Right lobe of liver (tissue), 6 donors: ENCODE data around the gene DNMT3A. TPM values are rescaled to one million over a fixed set of nuclear protein-coding genes. Genes with fewer than 3 reads are reported as not detected.

ENCODE experiments used
- ATAC-seq, 4 donors: fragments of 200-7000 bp; cut with Tn5 transposase; one replicate each; pipeline ENCODE4 v1.9.1; 2020; ENCODE audit warnings: mild to moderate bottlenecking in 4 of 4, moderate library complexity in 4 of 4
- DNase-seq, 3 donors: peaks; one replicate each; pipeline ENCODE4 v3.0.0-alpha.2; 2020
- H3K27ac ChIP-seq, 3 donors: fragments of 200-600 bp; one replicate each; pipeline ENCODE4 v1.8.0; 2022
- H3K27me3 ChIP-seq, 2 donors: fragments of 200-600 bp; one replicate each; pipeline ENCODE4 v1.8.0; 2022
- H3K36me3 ChIP-seq, 4 donors: fragments of 200-600 bp; sonication (generic) in 1 of 4; one replicate each; pipeline versions ENCODE4 v1.5.1 to v1.8.0; 2017 to 2022; ENCODE audit warnings: control low read depth in 1 of 4
- H3K4me1 ChIP-seq, 4 donors: fragments of 200-600 bp; sonication (generic) in 1 of 4; one replicate each; pipeline versions ENCODE4 v1.5.1 to v1.8.0; 2017 to 2022; ENCODE audit warnings: control low read depth in 1 of 4
- H3K4me3 ChIP-seq, 3 donors: fragments of 200-600 bp; one replicate each; pipeline ENCODE4 v1.8.0; 2022
- H3K9me3 ChIP-seq, 4 donors: fragments of 200-600 bp; sonication (generic) in 1 of 4; one replicate each; pipeline versions ENCODE4 v1.5.1 to v1.8.0; 2017 to 2022; ENCODE audit warnings: control low read depth in 1 of 4
- CTCF ChIP-seq, 4 donors: fragments of 200-600 bp in 3 of 4; fragments of 450-650 bp in 1 of 4; IDR thresholded peaks; one replicate each; pipeline versions ENCODE4 v1.5.1 to v1.8.0; 2016 to 2022; ENCODE audit warnings: antibody characterized with exemption in 4 of 4, mild to moderate bottlenecking in 2 of 4
- POLR2A ChIP-seq: fragments of 450-650 bp; IDR thresholded peaks from one replicate; pipeline ENCODE4 v1.6.1; 2017; ENCODE audit warnings: antibody characterized with exemption, mild to moderate bottlenecking
- WGBS: methylation state at CpG from one replicate; pipeline ENCODE4 v1.1.6; 2018; ENCODE audit warnings: low coverage, low lambda C conversion rate; ENCODE audit not compliant: insufficient coverage; ENCODE audit errors: missing lambda C conversion rate; 5-methylcytosine and 5-hydroxymethylcytosine counted together
- intact Hi-C, 2 donors: fragments of 100-400 bp; cut with DNase I; formaldehyde crosslinking; loops; one replicate each; pipeline versions ENCODE4 v1.11.2 to v1.14.1; 2022
- total RNA-seq, 6 experiments: library from RNA; depleted of rRNA in 2 of 6; stranded (reverse); fragments of >200 nt in 2 of 6; fragmentation: NEBNext Ultra II Directional in 3 of 6; extraction: Animal tissue kit (Norgen Biotek cat#: 25700) in 3 of 6; gene quantifications; one replicate each; pipeline versions ENCODE4 v1.1.0 to v1.2.4, GENCODE V29; 2016 to 2023
- donor health status: DM: no; HTN: yes; CAD: no.
- donor health status: DM: no; HTN: no; CAD: no.
- donor health status: DM: no; HTN: no; CAD: no.
- donor health status: DM: no; HTN: yes; CAD: no.
- donor health status: DM: no; HTN: yes; CAD: no.

Gene DNMT3A
- total RNA-seq, 6 experiments from 2014 or later = 4.9 to 13.3 (median 9.3) TPM

- TF ChIP-seq POLR2A (no peak), CTCF (IDR thresholded peaks at IDR 0.05) (no peak)
- no peaks in the 10 kb centered on the region for H3K36me3 ChIP-seq
- intact Hi-C loops = no loop called here
- no peak overlapping the region for H3K4me3 ChIP-seq
- H3K9me3 ChIP-seq = no peaks in the 10 kb centered on the region
- no peaks in the 10 kb centered on the region for H3K27me3 ChIP-seq
- no CpG with 5 or more reads among the region's 6 CpGs for WGBS
- no peak for DNase-seq
- H3K27ac ChIP-seq = no peak overlapping the region
- no peak for ATAC-seq
- peaks cover 0 to 7% (median 0%) of the 10 kb centered on the region in 4 donors for H3K4me1 ChIP-seq
Measured at GRCh38 chr2:25335971-25336370, 5.8 kb downstream of the DNMT3A start.

GRCh38 chr2:25335204-25335603 is 6.5 kb downstream of the DNMT3A start:
- intact Hi-C loops = no loop called here
- ATAC-seq (no peak), DNase-seq (no peak)
- TF ChIP-seq POLR2A (no peak), CTCF (IDR thresholded peaks at IDR 0.05) (no peak)
- no peaks in the 10 kb centered on the region for H3K36me3 ChIP-seq
- H3K4me1 ChIP-seq = peaks cover 0 to 7% (median 0%) of the 10 kb centered on the region in 4 donors
- no peaks in the 10 kb centered on the region for H3K27me3 ChIP-seq
- WGBS = 81% methylated on average over 5 of the region's 8 CpGs
- H3K27ac ChIP-seq = no peak overlapping the region
- H3K9me3 ChIP-seq = no peaks in the 10 kb centered on the region
- H3K4me3 ChIP-seq = no peak overlapping the region

- no peak for TF ChIP-seq CTCF (IDR thresholded peaks at IDR 0.05)
- TF ChIP-seq POLR2A = no peak
Measured at GRCh38 chr2:25334482-25334881, 7.2 kb downstream of the DNMT3A start.

GRCh38 chr2:25333981-25334380 is 7.7 kb downstream of the DNMT3A start:
- DNase-seq (no peak), ATAC-seq (peak in 1 of 4 donors; percentile 16)
- 100% methylated on average over 1 of the region's 4 CpGs for WGBS
- intact Hi-C loops = no loop called here
- no peaks in the 10 kb centered on the region for H3K9me3 ChIP-seq
- TF ChIP-seq CTCF (IDR thresholded peaks at IDR 0.05) (no peak), POLR2A (no peak)
- H3K4me3 ChIP-seq = no peak overlapping the region
- H3K4me1 ChIP-seq = peaks cover 0 to 7% (median 0%) of the 10 kb centered on the region in 4 donors
- no peaks in the 10 kb centered on the region for H3K36me3 ChIP-seq
- no peak overlapping the region for H3K27ac ChIP-seq
- no peaks in the 10 kb centered on the region for H3K27me3 ChIP-seq

More at GRCh38 chr2:25334482-25334881, 7.2 kb downstream of the DNMT3A start:
- ATAC-seq = no peak
- no peaks in the 10 kb centered on the region for H3K36me3 ChIP-seq
- peaks cover 0 to 7% (median 0%) of the 10 kb centered on the region in 4 donors for H3K4me1 ChIP-seq
- intact Hi-C loops = no loop called here
- H3K27ac ChIP-seq = no peak overlapping the region
- WGBS = 90% methylated on average over 5 of the region's 8 CpGs
- H3K4me3 ChIP-seq = no peak overlapping the region
- DNase-seq = no peak
- no peaks in the 10 kb centered on the region for H3K27me3 ChIP-seq
- H3K9me3 ChIP-seq = no peaks in the 10 kb centered on the region

- ATAC-seq (no peak), DNase-seq (no peak)
- no peaks in the 10 kb centered on the region for H3K9me3 ChIP-seq
- intact Hi-C loops = no loop called here
- no peak for TF ChIP-seq POLR2A
- TF ChIP-seq CTCF (IDR thresholded peaks at IDR 0.05) = no peak
- no peaks in the 10 kb centered on the region for H3K36me3 ChIP-seq
- peaks cover 0 to 7% (median 0%) of the 10 kb centered on the region in 4 donors for H3K4me1 ChIP-seq
- no CpG with 5 or more reads among the region's 9 CpGs for WGBS
- no peak overlapping the region for H3K27ac ChIP-seq
- no peak overlapping the region for H3K4me3 ChIP-seq
- no peaks in the 10 kb centered on the region for H3K27me3 ChIP-seq
Measured at GRCh38 chr2:25332571-25332970, 9.2 kb downstream of the DNMT3A start.
